Panc1 (cell line): ENCODE measurements around the gene ZNF180. TPM values are rescaled to one million over a fixed set of nuclear protein-coding genes. Genes with fewer than 3 reads are reported as not detected.

Experiments
- ATAC-seq: fragments of 200-7000 bp; cut with Tn5 transposase; 2 replicates; pipeline ENCODE4 v1.9.1; 2020; ENCODE audit warnings: mild to moderate bottlenecking, moderate library complexity
- BruUV-seq: library from RNA; stranded (reverse); fragments of 400-500 nt; replicated peaks from 2 replicates; lab custom pipeline; 2021; lab: Mats Ljungman, UMichigan
- CTCF ChIA-PET: fragments of 300-600 bp; sonication (Branson Sonifier 250); formaldehyde crosslinking; loops from one replicate; lab custom pipeline; 2022; ENCODE audit warnings: antibody characterized with exemption; lab: Charles Lee
- POLR2A ChIA-PET: fragments of 300-600 bp; sonication (Branson Sonifier 250); formaldehyde crosslinking; loops from one replicate; lab custom pipeline; 2022; ENCODE audit warnings: antibody characterized with exemption; lab: Charles Lee
- DNase-seq: peaks from one replicate; pipeline ENCODE4 v3.0.0-alpha.2; 2010; ENCODE audit warnings: low read depth, low spot score
- H3K27ac ChIP-seq: 2 replicates; pipeline ENCODE4 v1.5.1; 2011; ENCODE audit warnings: mild to moderate bottlenecking, low read length, inconsistent platforms
- H3K27me3 ChIP-seq: fragments of 200-500 bp; sonication (Bioruptor generic); 2 replicates; pipeline ENCODE4 v1.6.0; 2014; ENCODE audit warnings: low read length, inconsistent platforms; ENCODE audit not compliant: control insufficient read depth, insufficient read depth
- H3K36me3 ChIP-seq: fragments of 200-500 bp; sonication (Bioruptor generic); 2 replicates; pipeline ENCODE4 v1.5.1; 2014; ENCODE audit warnings: inconsistent platforms, mild to moderate bottlenecking, low read length, moderate library complexity; ENCODE audit not compliant: control insufficient read depth, insufficient read depth
- H3K4me1 ChIP-seq: 2 replicates; pipeline ENCODE4 v1.5.1; 2011; ENCODE audit warnings: inconsistent platforms, mild to moderate bottlenecking, low read length, moderate library complexity; ENCODE audit not compliant: control insufficient read depth, insufficient read depth
- H3K4me3 ChIP-seq, 2 experiments: 2 replicates each; pipeline ENCODE4 v1.5.1; 2011 to 2012; ENCODE audit warnings: low read depth in 2 of 2, low read length in 2 of 2, mild to moderate bottlenecking in 2 of 2, inconsistent platforms in 1 of 2, moderate library complexity in 1 of 2
- H3K9me3 ChIP-seq: fragments of 200-500 bp; sonication (Bioruptor generic); 2 replicates; pipeline ENCODE4 v1.5.1; 2014; ENCODE audit warnings: low read depth, mild to moderate bottlenecking, inconsistent platforms, low read length, moderate library complexity; ENCODE audit not compliant: control insufficient read depth, insufficient read depth
- POLR2AphosphoS5 ChIP-seq: IDR thresholded peaks from 2 replicates; pipeline ENCODE4 v1.6.1; 2012; ENCODE audit warnings: mild to moderate bottlenecking, low read depth, low read length, moderate library complexity
- SIN3A ChIP-seq: IDR thresholded peaks from 2 replicates; pipeline ENCODE4 v1.6.1; 2012; ENCODE audit warnings: low read depth, mild to moderate bottlenecking, low read length, moderate library complexity, borderline replicate concordance; ENCODE audit not compliant: insufficient read depth
- TCF7L2 ChIP-seq: IDR thresholded peaks from 2 replicates; pipeline ENCODE4 v1.6.1; 2011; ENCODE audit warnings: mild to moderate bottlenecking, low read depth, low read length, inconsistent platforms
- in situ Hi-C: cut with HindIII; loops from 2 replicates; pipeline ENCODE4 v1.10.0; 2016; ENCODE audit warnings: low sequenced_read_pairs, low pct_unique_long_range_greater_than_20kb
- intact Hi-C: fragments of 100-400 bp; cut with micrococcal nuclease; formaldehyde crosslinking; loops from one replicate; pipeline ENCODE4 v1.10.0; 2022; ENCODE audit not compliant: unreplicated experiment
- total RNA-seq: library from RNA; stranded (reverse); gene quantifications from one replicate; pipeline ENCODE4 v1.2.1, GENCODE V29; 2021; ENCODE audit not compliant: unreplicated experiment
- TF ChIP-seq, protein P1 (sequence below), 2 experiments: IDR thresholded peaks; 2 replicates each; pipeline ENCODE4 v1.6.1; 2011 to 2012; ENCODE audit warnings: low read depth in 2 of 2, control low read depth in 1 of 2, low read length in 1 of 2, mild to moderate bottlenecking in 1 of 2, moderate library complexity in 1 of 2; ENCODE audit not compliant: insufficient read depth in 1 of 2
- TF ChIP-seq, protein P2 (sequence below): fragments of 450-650 bp; IDR thresholded peaks from 2 replicates; pipeline ENCODE4 v1.5.1; 2017; ENCODE audit warnings: mild to moderate bottlenecking

Gene ZNF180
- total RNA-seq, 1 experiment from 2014 or later: 6.7 TPM

DNA sequence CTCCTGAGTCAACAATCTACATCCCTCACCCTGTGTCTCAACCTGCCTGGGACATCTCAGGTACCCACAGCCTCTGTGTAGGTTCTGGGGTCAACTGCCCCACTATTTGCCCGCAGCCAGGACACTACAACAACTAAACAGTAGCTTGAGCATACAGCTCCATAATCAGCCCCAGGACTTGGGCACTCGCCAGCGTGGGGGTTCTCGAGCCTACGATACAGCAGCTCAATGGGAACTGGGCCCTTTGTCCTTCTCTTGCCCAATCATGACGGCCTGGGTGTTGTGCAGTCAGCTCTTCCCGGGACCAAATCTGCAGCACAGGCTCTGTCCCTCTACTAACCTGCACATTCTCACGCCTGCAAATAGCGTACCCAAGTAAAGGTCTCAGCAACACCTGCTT is 1.3 kb downstream of the ZNF180 start:
- intact Hi-C loops (no loop called here), in situ Hi-C loops (no loop called here)
- peaks cover 15% of the 10 kb centered on the region for H3K9me3 ChIP-seq
- BruUV-seq: no TSS peak
- H3K27ac ChIP-seq: no peak overlapping the region
- no peaks in the 10 kb centered on the region for H3K4me1 ChIP-seq
- H3K36me3 ChIP-seq: peaks cover 3% of the 10 kb centered on the region; the same call in 1 of the 2 replicates
- DNase-seq (no peak), ATAC-seq (no peak)
- H3K4me3 ChIP-seq: no peak overlapping the region; a peak in 2 of 4 replicates
- ChIA-PET CTCF (no interaction called here), POLR2A (interaction anchor here (0.6 kb wide), 1 partner anchor 564 kb away, joined by 3 read pairs; the partner anchor contains the start of gene ZNF45)
- TF ChIP-seq, protein P1, sequence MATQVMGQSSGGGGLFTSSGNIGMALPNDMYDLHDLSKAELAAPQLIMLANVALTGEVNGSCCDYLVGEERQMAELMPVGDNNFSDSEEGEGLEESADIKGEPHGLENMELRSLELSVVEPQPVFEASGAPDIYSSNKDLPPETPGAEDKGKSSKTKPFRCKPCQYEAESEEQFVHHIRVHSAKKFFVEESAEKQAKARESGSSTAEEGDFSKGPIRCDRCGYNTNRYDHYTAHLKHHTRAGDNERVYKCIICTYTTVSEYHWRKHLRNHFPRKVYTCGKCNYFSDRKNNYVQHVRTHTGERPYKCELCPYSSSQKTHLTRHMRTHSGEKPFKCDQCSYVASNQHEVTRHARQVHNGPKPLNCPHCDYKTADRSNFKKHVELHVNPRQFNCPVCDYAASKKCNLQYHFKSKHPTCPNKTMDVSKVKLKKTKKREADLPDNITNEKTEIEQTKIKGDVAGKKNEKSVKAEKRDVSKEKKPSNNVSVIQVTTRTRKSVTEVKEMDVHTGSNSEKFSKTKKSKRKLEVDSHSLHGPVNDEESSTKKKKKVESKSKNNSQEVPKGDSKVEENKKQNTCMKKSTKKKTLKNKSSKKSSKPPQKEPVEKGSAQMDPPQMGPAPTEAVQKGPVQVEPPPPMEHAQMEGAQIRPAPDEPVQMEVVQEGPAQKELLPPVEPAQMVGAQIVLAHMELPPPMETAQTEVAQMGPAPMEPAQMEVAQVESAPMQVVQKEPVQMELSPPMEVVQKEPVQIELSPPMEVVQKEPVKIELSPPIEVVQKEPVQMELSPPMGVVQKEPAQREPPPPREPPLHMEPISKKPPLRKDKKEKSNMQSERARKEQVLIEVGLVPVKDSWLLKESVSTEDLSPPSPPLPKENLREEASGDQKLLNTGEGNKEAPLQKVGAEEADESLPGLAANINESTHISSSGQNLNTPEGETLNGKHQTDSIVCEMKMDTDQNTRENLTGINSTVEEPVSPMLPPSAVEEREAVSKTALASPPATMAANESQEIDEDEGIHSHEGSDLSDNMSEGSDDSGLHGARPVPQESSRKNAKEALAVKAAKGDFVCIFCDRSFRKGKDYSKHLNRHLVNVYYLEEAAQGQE (IDR thresholded peaks at IDR 0.05; ENCODE audit: insufficient read depth in 1 of 2, low read depth in 2 of 2, low read length in 1 of 2): no peak
- no peak for TF ChIP-seq POLR2AphosphoS5
- no peak for TF ChIP-seq SIN3A
- TF ChIP-seq TCF7L2: no peak
- TF ChIP-seq, protein P2, sequence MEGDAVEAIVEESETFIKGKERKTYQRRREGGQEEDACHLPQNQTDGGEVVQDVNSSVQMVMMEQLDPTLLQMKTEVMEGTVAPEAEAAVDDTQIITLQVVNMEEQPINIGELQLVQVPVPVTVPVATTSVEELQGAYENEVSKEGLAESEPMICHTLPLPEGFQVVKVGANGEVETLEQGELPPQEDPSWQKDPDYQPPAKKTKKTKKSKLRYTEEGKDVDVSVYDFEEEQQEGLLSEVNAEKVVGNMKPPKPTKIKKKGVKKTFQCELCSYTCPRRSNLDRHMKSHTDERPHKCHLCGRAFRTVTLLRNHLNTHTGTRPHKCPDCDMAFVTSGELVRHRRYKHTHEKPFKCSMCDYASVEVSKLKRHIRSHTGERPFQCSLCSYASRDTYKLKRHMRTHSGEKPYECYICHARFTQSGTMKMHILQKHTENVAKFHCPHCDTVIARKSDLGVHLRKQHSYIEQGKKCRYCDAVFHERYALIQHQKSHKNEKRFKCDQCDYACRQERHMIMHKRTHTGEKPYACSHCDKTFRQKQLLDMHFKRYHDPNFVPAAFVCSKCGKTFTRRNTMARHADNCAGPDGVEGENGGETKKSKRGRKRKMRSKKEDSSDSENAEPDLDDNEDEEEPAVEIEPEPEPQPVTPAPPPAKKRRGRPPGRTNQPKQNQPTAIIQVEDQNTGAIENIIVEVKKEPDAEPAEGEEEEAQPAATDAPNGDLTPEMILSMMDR: no peak
- no peaks in the 10 kb centered on the region for H3K27me3 ChIP-seq

DNA sequence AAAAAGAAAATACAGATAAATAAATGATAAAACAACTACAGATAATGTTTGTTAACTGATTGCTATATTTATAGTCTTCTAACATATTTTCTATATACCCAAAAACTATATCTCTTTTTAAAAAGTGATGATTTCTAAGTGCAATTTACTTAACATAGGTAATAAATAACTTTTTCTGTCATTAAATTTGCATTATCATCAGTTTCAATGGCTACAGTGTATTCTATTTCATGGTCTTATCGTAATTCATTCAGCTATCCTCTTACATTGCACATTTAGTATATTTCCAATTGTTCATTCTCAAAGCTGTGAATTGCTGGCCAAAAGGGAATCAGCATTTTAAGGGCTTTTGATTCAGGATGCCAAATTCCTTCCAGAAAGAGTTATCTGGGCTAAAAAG is 3.6 kb downstream of the ZNF180 start:
- no peak overlapping the region for H3K4me3 ChIP-seq
- BruUV-seq: no TSS peak
- ATAC-seq (no peak), DNase-seq (no peak)
- intact Hi-C loops (no loop called here), in situ Hi-C loops (no loop called here)
- POLR2A ChIA-PET: no interaction called here
- H3K27me3 ChIP-seq: no peaks in the 10 kb centered on the region
- no peak overlapping the region for H3K27ac ChIP-seq
- CTCF ChIA-PET: no interaction called here
- no peaks in the 10 kb centered on the region for H3K4me1 ChIP-seq
- peaks cover 3% of the 10 kb centered on the region for H3K36me3 ChIP-seq
- H3K9me3 ChIP-seq: peaks cover 26% of the 10 kb centered on the region
- TF ChIP-seq, protein P2: no peak
- TF ChIP-seq, protein P1 (IDR thresholded peaks at IDR 0.05; ENCODE audit: insufficient read depth in 1 of 2, low read depth in 2 of 2, low read length in 1 of 2): no peak
- TF ChIP-seq TCF7L2: no peak
- no peak for TF ChIP-seq POLR2AphosphoS5
- no peak for TF ChIP-seq SIN3A
